ENCODE results near the gene PFKM.

PFKM gene

DNA sequence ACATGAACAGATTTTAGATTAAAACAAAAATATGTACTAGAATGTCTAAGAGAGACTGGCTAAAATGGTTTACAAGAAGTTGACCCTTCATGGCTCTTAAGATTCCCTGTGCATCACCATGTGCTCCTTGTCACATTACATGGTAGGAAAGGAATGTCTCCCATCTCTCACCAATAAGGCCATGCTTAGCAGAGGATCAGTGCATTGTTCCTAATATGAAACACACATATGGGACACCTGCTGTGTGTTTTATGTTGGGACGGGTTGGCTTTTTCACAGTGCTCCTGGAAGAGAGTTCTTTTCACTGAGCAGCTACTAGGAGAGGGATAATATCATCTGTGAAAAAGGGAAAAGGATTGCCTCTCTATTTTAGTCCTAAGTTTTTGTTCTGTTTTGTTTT is 9.6 kb downstream of the PFKM start:
- ATAC-seq (ENCODE audit: insufficient read depth, low read depth): no peak
- Histone ChIP-seq H3K4me1 (ENCODE audit: insufficient read depth, low read length) (no peaks in the 10 kb centered on the region), H3K9me3 (ENCODE audit: insufficient read depth, low read length, severe bottlenecking) (no peaks in the 10 kb centered on the region), H2AFZ (ENCODE audit: low read depth, low read length) (no peak overlapping the region), H3K27ac (ENCODE audit: low read length) (no peak overlapping the region), H3K4me3 (ENCODE audit: low read depth in 1 of 2, low read length in 2 of 2) (no peak overlapping the region), H3K9ac (ENCODE audit: low read depth, low read length) (no peak overlapping the region), H3K36me3 (ENCODE audit: insufficient read depth, low read length) (peaks cover 38% of the 10 kb centered on the region), H3K4me2 (ENCODE audit: insufficient read depth, low read length) (no peak overlapping the region), H3K79me2 (ENCODE audit: insufficient read depth, low read length) (no peaks in the 10 kb centered on the region), H4K20me1 (ENCODE audit: insufficient read depth, low read length) (no peaks in the 10 kb centered on the region; the same call in 1 of the 2 replicates), H3K27me3 (ENCODE audit: insufficient read depth, low read length, poor library complexity) (no peaks in the 10 kb centered on the region)
- TF ChIP-seq EZH2 (IDR thresholded peaks at IDR 0.05; ENCODE audit: borderline replicate concordance, low read depth, low read length, severe bottlenecking): no peak
- TF ChIP-seq, protein P1, sequence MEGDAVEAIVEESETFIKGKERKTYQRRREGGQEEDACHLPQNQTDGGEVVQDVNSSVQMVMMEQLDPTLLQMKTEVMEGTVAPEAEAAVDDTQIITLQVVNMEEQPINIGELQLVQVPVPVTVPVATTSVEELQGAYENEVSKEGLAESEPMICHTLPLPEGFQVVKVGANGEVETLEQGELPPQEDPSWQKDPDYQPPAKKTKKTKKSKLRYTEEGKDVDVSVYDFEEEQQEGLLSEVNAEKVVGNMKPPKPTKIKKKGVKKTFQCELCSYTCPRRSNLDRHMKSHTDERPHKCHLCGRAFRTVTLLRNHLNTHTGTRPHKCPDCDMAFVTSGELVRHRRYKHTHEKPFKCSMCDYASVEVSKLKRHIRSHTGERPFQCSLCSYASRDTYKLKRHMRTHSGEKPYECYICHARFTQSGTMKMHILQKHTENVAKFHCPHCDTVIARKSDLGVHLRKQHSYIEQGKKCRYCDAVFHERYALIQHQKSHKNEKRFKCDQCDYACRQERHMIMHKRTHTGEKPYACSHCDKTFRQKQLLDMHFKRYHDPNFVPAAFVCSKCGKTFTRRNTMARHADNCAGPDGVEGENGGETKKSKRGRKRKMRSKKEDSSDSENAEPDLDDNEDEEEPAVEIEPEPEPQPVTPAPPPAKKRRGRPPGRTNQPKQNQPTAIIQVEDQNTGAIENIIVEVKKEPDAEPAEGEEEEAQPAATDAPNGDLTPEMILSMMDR (IDR thresholded peaks at IDR 0.05; ENCODE audit: borderline replicate concordance, extremely low read depth, low read length, poor library complexity, severe bottlenecking): no peak
- no peak for DNase-seq

DNA sequence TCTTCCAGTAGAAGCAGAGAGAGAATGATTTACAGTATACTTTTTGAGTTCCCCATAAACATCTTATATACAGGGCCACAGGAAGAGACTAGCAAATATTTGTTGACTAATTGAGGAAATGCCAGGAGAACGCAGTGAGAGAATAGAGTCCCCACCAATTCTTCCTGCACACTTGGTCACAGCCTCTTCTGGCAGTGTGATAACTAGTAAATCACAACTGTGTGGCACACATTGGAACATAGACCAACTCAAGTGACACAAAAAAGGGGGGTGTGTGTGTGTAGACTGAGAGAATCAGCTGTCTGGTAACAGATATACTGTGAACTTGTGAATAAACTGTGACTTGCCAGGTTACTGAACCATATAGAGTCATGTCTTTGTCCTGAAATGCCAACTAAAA is 10.2 kb downstream of the PFKM start:
- Histone ChIP-seq H3K4me1 (ENCODE audit: insufficient read depth, low read length) (no peaks in the 10 kb centered on the region), H3K27me3 (ENCODE audit: insufficient read depth, low read length, poor library complexity) (no peaks in the 10 kb centered on the region), H3K4me3 (ENCODE audit: low read depth in 1 of 2, low read length in 2 of 2) (no peak overlapping the region), H2AFZ (ENCODE audit: low read depth, low read length) (no peak overlapping the region), H3K9ac (ENCODE audit: low read depth, low read length) (no peak overlapping the region), H3K36me3 (ENCODE audit: insufficient read depth, low read length) (peaks cover 41% of the 10 kb centered on the region), H4K20me1 (ENCODE audit: insufficient read depth, low read length) (no peaks in the 10 kb centered on the region; the same call in 1 of the 2 replicates), H3K9me3 (ENCODE audit: insufficient read depth, low read length, severe bottlenecking) (no peaks in the 10 kb centered on the region), H3K4me2 (ENCODE audit: insufficient read depth, low read length) (no peak overlapping the region), H3K27ac (ENCODE audit: low read length) (no peak overlapping the region), H3K79me2 (ENCODE audit: insufficient read depth, low read length) (no peaks in the 10 kb centered on the region)
- no peak for DNase-seq
- no peak for ATAC-seq (ENCODE audit: insufficient read depth, low read depth)
- TF ChIP-seq, protein P1 (IDR thresholded peaks at IDR 0.05; ENCODE audit: borderline replicate concordance, extremely low read depth, low read length, poor library complexity, severe bottlenecking): no peak
- no peak for TF ChIP-seq EZH2 (IDR thresholded peaks at IDR 0.05; ENCODE audit: borderline replicate concordance, low read depth, low read length, severe bottlenecking)

DNA sequence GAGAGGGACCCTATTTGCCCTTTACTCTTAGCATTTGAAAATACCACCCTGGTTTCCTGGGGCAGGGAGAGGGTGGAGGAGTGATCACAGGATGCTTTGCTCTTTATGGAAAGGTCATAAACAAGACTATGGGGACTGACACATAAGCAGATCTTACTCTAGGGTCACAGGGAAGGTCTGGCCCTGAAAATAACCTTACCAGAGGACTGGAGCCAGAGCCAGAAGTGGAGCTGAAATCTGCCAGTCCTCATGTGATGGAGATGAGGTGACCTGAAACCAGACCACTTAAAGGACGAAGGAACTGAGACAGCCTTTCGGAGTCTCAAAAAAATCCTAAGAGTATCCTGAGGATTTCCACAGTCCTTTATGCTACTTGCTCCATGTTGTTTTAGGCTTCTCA is 12.4 kb downstream of the PFKM start:
- peaks cover 49% of the 10 kb centered on the region for H3K36me3 ChIP-seq (ENCODE audit: insufficient read depth, low read length)
- no peaks in the 10 kb centered on the region; the same call in 1 of the 2 replicates for H4K20me1 ChIP-seq (ENCODE audit: insufficient read depth, low read length)
- H3K4me1 ChIP-seq (ENCODE audit: insufficient read depth, low read length): no peaks in the 10 kb centered on the region
- H3K9ac ChIP-seq (ENCODE audit: low read depth, low read length): no peak overlapping the region
- no peak overlapping the region for H3K4me2 ChIP-seq (ENCODE audit: insufficient read depth, low read length)
- H3K4me3 ChIP-seq (ENCODE audit: low read depth in 1 of 2, low read length in 2 of 2): no peak overlapping the region
- DNase-seq (no peak), ATAC-seq (ENCODE audit: insufficient read depth, low read depth) (no peak)
- TF ChIP-seq, protein P1 (IDR thresholded peaks at IDR 0.05; ENCODE audit: borderline replicate concordance, extremely low read depth, low read length, poor library complexity, severe bottlenecking): no peak
- no peak for TF ChIP-seq EZH2 (IDR thresholded peaks at IDR 0.05; ENCODE audit: borderline replicate concordance, low read depth, low read length, severe bottlenecking)
- H2AFZ ChIP-seq (ENCODE audit: low read depth, low read length): no peak overlapping the region
- H3K9me3 ChIP-seq (ENCODE audit: insufficient read depth, low read length, severe bottlenecking): no peaks in the 10 kb centered on the region
- no peaks in the 10 kb centered on the region for H3K27me3 ChIP-seq (ENCODE audit: insufficient read depth, low read length, poor library complexity)
- H3K27ac ChIP-seq (ENCODE audit: low read length): no peak overlapping the region
- H3K79me2 ChIP-seq (ENCODE audit: insufficient read depth, low read length): no peaks in the 10 kb centered on the region

DNA sequence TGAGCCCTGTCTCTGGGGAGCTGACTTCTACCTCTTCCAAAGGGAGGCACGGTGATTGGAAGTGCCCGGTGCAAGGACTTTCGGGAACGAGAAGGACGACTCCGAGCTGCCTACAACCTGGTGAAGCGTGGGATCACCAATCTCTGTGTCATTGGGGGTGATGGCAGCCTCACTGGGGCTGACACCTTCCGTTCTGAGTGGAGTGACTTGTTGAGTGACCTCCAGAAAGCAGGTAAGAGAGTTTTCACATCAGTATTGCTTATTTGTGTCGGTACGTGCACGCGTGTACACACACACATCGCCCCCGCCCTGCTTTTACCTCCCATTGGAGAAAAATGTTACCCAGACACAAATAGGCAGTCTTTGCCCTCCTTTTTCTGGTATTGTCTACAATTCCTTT is 13.7 kb downstream of the PFKM start:
- Histone ChIP-seq H3K9ac (ENCODE audit: low read depth, low read length) (no peak overlapping the region), H3K4me2 (ENCODE audit: insufficient read depth, low read length) (no peak overlapping the region), H3K4me3 (ENCODE audit: low read depth in 1 of 2, low read length in 2 of 2) (no peak overlapping the region), H3K27me3 (ENCODE audit: insufficient read depth, low read length, poor library complexity) (no peaks in the 10 kb centered on the region), H3K79me2 (ENCODE audit: insufficient read depth, low read length) (no peaks in the 10 kb centered on the region), H3K27ac (ENCODE audit: low read length) (no peak overlapping the region), H4K20me1 (ENCODE audit: insufficient read depth, low read length) (no peaks in the 10 kb centered on the region; the same call in 1 of the 2 replicates), H3K9me3 (ENCODE audit: insufficient read depth, low read length, severe bottlenecking) (no peaks in the 10 kb centered on the region), H2AFZ (ENCODE audit: low read depth, low read length) (no peak overlapping the region), H3K36me3 (ENCODE audit: insufficient read depth, low read length) (peaks cover 49% of the 10 kb centered on the region), H3K4me1 (ENCODE audit: insufficient read depth, low read length) (no peaks in the 10 kb centered on the region)
- DNase-seq: no peak
- TF ChIP-seq, protein P1 (IDR thresholded peaks at IDR 0.05; ENCODE audit: borderline replicate concordance, extremely low read depth, low read length, poor library complexity, severe bottlenecking): no peak
- TF ChIP-seq EZH2 (IDR thresholded peaks at IDR 0.05; ENCODE audit: borderline replicate concordance, low read depth, low read length, severe bottlenecking): no peak
- ATAC-seq (ENCODE audit: insufficient read depth, low read depth): no peak
